Glomerular endothelial cell (primary cell): ENCODE data around the gene TMED9. TPM values are rescaled to one million over a fixed set of nuclear protein-coding genes. Genes with fewer than 3 reads are reported as not detected.
"Not testable (repeated sequence)": the region's sequence is repeated elsewhere in the genome, so short reads cannot be mapped to it uniquely, and the experiment has no call there.

Experiments
- DNase-seq: peaks from one replicate; pipeline ENCODE4 v3.0.0-alpha.2; 2011; ENCODE audit warnings: low read depth, low spot score; ENCODE audit errors: extremely low read depth
- total RNA-seq: library from RNA; depleted of rRNA; stranded (reverse); fragments of >200 nt; gene quantifications from 2 replicates; pipeline ENCODE4 v1.2.3, GENCODE V29; 2015

TMED9 gene
- total RNA-seq = 247 and 332 TPM in 2 replicates

DNA sequence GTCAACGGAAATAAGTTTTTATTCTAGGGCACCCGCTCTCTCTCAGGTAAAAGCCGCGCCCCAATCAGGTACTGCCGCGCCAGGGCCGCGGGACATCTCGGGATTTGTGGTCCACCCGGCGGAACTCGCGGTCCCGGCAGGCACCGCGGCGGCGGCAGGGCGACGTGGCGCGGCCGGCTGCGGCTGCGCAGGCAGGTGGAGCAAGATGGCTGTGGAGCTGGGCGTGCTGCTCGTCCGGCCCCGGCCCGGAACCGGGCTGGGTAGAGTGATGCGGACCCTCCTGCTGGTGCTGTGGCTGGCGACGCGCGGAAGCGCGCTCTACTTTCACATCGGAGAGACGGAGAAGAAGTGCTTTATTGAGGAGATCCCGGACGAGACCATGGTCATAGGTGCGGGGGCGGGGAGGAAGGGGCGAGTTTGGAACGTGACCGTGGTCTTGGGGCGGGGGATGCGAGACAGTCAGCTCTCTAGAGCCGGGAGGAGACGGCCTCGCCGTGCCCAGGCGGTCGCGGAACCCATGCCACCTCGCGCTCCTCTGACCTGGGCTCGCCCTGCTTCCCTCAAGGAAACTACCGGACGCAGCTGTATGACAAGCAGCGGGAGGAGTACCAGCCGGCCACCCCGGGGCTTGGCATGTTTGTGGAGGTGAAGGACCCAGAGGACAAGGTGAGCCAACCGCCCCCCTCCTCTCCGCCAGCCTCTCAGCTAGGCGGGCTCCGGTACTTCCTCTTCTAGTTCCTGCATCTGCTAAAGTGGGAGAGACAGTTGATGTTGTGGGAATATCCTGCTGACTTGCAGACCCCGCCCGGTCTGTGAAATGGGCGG is at the start of gene TMED9:
Gene TMED9, plus strand, starts transcription at position 194 of the 825 bp plus-strand sequence. Its CDS starts 12 bp downstream, at position 206.
- no peak for DNase-seq

DNA sequence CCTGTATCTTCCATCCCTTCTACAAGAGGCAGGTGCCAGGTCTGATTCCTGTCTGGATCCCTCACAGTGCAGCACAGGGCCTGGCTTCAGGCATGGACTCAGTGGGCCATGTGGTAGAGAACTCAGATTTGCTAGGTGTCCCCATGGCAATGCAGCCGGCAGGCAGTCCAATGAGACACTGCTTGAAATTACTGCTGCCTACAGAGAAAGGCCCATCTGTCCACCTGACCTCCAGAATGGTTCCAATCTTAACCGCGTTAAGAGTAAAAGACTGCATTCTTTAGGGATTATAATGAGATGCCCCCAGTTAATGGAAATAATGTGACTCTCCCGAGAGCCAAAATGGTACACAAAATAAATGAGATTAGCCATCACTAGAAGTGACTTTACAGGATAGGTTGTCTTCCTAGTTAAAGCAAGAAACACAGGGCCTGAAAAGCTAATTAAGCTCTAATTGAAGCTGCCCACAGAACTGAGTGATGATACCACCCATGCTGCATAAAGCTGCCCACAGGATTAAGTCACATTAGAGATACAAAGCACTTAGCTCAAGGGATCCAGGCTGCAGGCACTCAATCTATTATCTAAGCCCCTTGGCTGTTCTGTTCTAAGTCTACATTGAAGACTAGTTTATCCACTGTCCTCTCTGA is 49.1 kb upstream of the TMED9 start:
- no peak for DNase-seq

DNA sequence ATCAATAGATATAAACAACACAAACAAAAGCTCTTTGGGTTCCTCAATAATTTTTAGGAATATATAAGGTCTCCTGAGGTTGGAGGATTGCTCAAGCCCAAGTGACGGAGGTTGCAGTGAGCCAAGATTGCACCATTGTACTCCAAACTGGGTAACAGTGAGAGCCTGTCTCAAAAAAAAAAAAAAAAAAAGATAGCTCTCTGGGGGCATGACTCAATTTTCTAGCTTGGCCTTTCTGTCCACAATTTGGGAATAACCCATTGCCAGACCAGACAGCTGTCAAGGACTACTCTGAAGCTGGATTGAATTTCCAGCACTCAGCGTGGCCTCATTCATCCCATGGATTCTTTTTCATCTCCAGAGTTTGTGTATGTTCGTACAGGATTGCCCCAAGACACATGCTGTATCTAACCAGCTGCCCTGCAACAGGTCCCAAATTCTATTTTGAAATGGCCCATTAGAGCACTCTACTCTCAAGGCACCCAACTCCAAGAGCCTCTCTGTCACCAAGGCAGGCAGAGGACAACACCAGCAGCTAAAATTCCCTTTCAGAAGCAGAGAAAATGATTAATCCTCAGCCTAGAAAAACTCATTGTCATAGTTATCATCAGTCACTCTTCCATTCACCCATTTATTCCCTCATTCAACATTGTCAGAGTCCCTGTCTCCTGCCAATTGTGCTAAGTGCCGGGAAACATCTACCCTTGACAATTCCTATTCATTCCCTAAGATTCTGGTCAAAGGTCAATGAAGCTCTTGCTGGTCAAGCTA is 46.3 kb upstream of the TMED9 start:
- no peak for DNase-seq

DNA sequence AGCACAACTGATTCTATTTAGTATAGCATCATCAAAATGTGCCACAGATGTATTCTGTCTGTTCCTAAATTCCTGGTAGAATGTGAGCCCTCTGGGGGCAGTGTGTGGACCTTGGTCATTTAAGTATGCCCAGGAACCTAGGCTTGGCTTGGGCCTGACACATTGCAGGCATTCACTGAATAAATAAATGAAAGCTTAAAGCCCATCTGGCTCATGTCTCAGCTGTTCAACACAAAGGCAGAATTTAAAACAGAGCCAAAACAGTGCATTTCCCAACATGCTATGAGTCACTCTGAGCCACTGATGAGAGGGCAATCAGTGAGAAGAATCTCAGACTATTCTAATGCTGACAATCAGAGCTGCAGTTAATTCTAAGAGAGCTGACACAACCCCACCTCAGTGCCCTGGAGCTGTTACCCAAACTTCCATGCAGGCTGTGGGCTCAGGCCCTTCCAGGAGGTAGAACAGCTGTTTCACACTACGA is 45.7 kb upstream of the TMED9 start:
- DNase-seq = peak; percentile 41

DNA sequence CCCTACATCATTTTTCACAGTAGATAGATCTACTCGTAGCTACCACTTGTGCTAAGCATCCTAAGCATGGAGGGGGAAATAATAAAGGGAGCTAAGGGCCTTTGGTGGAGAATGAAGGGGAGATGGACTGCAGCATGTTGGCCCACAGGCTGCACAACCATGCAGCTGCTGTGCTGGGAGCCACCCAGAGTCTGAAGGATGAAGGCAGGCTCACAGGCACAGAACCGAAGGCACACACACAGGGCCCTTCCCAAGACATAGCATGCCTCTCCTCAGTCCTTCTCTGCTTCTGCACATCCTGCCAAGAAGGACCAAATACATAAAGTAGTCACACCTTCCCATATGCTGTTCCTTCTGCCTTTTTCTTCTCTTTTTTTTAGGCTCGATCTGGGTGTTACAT is 44.3 kb upstream of the TMED9 start:
- DNase-seq = no peak

DNA sequence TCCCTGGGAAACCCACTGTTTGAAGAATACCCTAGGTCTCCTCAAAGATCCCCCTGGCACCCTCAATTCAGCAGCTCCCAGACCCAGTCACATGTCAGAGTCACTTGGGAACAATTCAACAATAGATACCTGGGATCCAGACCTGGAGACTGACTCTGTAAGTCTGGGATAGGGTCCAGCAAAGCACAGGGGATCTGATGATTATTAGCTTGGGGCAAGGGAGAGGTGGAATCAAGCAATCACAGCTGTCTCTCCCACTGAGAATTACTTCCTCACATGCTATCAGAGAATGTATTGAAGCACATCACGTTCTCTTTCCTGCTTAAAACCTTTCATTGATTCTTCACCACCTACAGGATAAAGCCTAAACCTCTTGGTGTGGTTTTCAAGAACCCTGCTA is 43.5 kb upstream of the TMED9 start:
- DNase-seq = no peak

DNA sequence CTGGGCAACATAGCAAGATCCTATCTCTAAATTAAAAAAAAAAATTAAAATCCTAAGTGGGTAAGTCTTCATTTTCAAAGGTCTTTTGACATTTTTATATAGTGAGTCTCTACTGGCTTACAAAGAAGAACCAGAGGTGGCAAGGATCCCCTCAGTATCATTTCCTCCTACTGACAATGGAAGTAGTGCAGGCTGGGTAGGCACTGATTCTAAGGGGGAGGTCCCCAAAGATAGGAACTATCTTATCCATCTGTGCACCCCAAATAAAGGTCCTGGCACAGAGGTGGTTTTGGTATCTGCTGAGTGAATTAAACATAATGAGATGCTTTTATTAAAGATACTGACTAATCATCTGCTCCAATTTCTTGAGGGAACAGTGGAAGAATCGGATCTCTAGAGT is 41.9 kb upstream of the TMED9 start:
- DNase-seq = no peak

DNA sequence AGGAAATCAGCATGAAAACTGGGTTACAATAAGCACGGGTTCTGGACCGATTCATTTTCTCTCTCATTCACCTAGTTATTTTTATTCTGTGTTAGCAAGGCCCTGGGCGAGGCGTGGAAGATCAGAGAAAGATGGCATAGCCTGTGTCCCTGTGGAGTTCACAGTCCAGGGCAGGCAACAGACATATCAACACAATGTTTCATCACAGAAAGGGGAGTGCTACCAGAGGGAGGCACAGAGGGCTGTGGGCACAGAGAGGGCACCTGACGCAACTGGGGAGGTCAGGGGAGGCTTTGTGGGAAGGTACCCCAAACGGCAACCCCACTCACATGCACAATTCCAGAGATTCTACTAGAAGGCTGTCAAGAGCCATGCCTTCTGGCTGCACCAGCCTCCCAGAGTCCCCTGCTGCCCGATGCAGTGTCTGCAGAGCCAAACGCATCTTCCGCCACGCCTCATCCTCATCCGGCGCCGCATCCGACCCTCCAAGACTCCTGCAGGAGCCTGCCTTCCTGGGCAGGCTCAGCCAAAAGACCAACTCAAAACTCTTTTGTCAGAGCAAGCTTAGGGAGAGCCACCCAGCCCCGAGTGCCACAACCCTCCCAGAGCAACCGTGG is 39.1 kb upstream of the TMED9 start:
- no peak for DNase-seq

DNA sequence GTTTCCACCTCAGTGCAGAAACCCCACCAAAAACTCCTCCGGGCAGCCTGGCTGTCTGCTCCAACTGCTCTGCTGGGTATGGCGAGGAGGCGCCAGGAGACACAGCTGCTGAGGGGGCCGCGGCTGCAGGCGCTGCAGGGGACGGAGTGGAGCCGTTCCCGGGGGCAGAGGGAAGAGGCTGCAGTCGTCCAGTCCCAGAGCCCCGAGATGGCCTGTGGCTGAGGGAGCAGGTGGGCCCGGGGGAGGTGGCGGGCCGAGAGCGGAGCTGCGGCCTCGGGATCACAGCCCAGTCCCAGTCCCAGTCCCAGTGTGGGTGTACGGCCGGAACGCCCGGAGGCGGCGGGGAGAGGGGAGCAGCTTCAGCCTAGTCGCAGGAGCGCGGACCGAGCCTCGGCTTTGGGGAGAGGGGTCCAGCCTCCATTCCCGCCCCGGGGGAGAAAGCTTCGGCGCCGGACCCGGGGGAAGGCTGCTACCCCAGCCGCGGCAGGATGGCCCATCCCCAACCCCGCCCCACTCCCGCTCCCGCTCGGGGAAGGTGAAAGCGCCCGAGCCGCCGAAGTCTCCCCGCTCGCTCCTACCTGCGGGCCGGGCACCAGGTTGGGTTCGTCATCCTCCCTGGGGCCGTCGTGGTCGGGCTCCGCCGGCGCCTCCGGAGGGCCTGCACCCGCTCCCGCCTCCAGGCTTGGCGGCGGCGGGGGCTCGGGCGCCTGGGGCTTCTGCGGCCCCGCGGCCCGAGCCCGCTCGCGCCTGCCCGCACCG is 38.2 kb upstream of the TMED9 start:
- DNase-seq = no peak

DNA sequence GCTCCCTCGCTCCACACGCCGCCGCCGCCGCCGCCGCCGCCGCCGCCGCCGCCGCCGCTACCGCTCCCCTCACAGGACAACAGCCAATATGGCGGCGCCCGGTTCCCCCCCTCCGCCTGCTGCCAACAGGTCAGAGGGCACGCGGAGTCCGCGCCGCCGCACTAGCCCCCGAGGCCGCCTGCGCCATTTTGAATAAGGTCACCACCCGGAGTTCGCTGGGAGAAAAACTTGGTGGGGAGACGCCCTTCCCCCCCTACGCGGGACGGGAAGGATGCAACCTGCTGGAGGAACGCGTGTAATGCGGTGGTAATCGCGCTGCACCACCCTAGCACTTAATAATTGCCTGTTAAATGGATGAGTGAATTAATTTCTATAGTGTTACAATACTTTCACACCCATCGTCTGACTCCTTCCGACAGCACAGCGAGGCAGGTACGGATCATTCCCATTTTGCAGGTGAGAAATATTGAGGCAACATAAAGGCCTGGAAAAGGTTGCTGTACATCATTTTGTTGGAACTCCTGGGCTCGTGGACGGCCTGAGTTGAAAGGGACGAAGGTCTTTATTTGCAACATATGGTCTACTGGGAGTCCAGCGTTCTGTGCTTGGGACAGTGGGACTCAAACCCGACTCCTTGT is 37.4 kb upstream of the TMED9 start, which contains the start of gene FAM193B:
Gene FAM193B, minus strand, starts transcription at position 90 of the 638 bp plus-strand sequence. CDS start 105 bp downstream, outside the sequence.
- DNase-seq = peak; percentile 25

DNA sequence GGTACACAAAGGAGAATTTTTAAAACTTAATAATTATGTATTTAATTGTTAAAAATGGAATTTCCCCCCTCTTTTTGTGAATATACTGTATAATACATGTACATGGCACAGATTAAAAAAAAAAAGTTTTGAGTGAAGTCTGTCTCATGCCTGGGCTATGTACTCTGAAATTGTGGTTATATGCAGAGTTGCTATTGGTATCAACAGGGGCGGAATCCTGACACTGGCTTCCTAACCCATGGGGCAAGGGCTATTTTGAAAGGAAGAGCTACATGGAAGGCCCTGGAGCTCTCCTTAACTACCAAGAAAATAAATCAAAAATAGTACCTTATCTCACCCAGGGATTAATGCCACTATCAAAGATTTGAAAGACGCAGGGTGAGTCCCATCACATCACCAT is 36.8 kb upstream of the TMED9 start:
- no peak for DNase-seq

DNA sequence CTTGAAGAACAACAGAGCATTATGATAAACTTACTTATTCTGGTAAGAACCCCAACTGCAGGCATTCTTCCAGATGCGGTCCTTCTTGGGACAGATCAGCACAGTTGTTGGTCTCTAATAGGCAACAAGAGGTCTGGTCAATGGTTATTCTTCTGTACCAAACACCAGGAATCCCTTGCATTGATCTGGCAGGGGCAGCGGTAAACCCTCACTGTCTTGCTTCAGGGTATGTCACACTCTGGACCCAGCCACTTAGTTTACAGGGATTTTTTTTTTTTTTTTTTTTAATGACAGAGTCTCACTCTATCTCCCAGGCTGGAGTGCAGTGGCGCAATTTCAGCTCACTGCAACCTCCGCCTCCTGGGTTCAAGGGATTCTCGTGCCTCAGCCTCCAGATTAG is 36.3 kb upstream of the TMED9 start:
- DNase-seq = no peak

DNA sequence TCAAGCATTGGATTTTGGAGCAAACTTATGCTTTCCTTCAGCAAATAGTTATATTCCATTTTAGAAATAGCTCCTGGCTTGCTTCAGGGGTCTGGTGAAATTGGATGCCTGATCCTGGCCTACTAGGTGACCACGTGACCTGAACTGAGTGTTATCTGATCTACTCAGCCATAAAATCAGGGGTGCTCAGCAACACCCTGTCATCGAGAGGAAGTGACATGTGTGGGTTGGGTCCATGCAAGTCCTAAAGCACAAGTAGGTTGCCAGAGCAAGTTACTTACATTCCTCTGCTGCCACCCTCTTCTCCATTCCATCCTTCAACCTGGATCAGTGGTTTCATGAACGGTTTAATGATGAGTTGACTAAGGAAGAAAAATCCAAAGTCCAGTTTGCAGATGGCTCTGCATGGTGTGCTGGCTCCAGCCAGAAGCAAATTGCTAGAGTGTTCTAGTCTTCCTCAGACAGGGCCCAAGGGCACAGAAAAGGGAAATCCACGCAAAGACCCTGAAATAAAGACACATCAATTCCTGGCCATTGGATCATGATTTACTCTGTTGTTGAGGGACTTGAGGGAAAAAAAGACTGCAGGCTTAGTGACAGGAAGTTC is 34.9 kb upstream of the TMED9 start:
- no peak for DNase-seq

DNA sequence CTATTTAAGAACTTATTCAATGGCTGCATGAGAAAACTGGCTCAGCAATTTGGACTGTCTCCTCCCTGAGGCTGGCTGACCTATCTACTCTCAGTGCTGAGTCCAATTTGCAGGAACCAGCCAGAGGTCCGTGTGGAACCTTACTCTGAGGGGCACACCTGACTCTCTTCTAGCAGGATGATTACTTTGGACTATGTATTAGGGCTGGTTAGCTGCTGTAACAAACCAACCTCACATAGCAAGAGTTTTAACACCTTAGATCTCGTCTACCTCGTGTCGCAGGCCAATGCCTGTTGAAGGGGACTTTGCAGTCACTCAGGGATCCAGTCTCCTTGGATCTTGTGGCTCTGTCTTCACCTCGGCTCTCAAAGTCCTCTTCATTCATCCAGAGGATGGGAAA is 34.2 kb upstream of the TMED9 start:
- DNase-seq = no peak

DNA sequence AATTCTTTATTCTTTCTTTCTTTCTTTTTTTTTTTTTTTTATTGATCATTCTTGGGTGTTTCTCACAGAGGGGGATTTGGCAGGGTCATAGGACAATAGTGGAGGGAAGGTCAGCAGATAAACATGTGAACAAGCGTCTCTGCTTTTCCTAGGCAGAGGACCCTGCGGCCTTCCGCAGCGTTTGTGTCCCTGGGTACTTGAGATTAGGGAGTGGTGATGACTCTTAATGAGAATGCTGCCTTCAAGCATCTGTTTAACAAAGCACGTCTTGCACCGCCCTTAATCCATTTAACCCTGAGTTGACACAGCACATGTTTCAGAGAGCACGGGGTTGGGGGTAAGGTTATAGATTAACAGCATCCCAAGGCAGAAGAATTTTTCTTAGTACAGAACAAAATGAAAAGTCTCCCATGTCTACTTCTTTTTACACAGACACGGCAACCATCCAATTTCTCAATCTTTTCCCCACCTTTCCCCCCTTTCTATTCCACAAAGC is 32.5 kb upstream of the TMED9 start:
- not testable (repeated sequence) for DNase-seq

DNA sequence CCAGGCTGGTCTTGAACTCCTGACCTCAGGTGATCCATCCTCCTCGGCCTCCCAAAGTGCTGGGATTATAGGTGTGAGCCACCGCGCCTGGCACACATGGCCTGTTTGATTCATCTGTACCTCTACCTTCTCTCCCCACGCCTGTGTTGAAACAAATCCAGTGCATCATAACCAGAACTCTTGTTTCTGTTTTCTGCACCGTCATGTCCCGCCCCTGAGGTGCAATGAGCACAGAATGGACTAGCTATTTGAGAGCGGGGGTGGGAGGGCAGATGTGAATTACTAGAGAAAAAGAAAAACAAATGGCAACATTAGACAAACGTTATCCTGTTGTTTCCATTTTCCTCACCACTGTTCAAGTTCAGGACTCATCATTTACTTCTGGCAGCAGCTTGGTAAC is 27.0 kb upstream of the TMED9 start:
- DNase-seq = no peak

DNA sequence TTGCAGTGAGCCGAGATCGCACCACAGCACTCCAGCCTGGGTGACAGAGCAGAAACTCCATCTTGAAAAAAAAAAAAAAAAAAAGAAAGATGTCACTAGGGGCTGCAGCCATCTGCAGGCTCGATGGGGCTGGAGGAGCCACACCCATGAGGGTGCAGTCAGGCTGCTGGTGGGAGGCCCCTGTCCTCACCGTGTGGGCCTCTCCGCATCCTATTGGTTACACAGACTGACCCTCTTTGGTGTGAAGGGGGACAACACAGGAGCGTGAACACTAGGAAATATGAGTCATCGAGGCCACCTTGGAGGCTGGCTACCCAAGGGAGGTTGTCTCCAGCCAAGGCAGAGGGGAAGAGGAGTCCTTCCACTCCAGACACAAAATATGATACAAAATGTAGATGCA is 23.7 kb upstream of the TMED9 start:
- DNase-seq = no peak

DNA sequence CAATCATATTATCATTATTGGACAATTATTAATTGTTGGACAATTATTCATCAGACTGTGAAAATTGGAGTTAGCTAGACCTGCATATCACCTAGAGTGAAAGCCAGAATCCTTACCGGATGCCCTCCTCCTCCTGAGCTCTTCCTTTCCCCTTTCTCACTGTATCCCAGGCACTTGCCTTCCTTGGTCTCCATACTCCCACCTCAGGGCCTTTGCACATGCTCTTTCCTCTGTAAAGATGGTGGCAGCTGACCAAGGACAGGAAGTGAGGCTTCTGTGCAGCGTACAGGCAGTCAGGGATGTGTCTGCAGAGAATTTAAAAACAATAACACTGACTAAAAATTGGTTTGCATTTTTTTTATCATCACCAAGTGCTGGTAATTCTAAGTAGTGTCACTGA is 22.1 kb upstream of the TMED9 start:
- no peak for DNase-seq

DNA sequence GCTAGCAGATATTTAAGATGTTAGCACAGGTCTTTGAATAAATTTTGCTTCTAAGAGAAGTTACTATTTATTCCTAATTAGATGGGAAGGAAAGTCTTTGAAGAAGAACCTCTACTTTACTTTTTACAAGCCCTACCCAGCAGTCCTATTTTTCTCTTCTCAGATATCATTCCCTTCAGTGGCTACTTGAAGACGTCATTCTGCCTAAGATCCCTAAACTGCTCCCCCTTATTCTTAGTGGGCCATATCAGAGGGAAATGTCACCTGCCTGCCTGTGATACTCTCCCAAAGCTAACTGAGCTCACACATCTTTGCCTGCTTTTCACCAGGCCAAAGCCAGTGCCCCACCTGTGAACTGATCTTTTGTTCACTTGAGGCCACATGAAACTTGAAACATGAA is 16.5 kb upstream of the TMED9 start:
- DNase-seq = no peak
